Measurements from ENCODE around the gene PMFBP1. TPM values are rescaled to one million over a fixed set of nuclear protein-coding genes. Genes with fewer than 3 reads are reported as not detected.

Gene PMFBP1
- polyA plus RNA-seq, 1 donor = 1.5 TPM

GRCh38 chr16:72131036-72131435 lies 40.9 kb downstream of the PMFBP1 start:
- no peak for DNase-seq (ENCODE audit: low read depth)

GRCh38 chr16:72129976-72130656 lies 41.8 kb downstream of the PMFBP1 start:
- no peak for DNase-seq (ENCODE audit: low read depth)

GRCh38 chr16:72128701-72129100 lies 43.3 kb downstream of the PMFBP1 start:
- DNase-seq (ENCODE audit: low read depth) = no peak

- DNase-seq (ENCODE audit: low read depth) = no peak
Observed at GRCh38 chr16:72126429-72126765, 45.6 kb downstream of the PMFBP1 start.

GRCh38 chr16:72125635-72126428 lies 46.1 kb downstream of the PMFBP1 start:
- no peak for DNase-seq (ENCODE audit: low read depth)

GRCh38 chr16:72124761-72125634 lies 47.0 kb downstream of the PMFBP1 start:
- DNase-seq (ENCODE audit: low read depth) = peak; percentile 43

- DNase-seq (ENCODE audit: low read depth) = no peak
Observed at GRCh38 chr16:72124148-72124547, 47.8 kb downstream of the PMFBP1 start.

GRCh38 chr16:72123426-72123825 lies 48.5 kb downstream of the PMFBP1 start:
- DNase-seq (ENCODE audit: low read depth) = no peak

GRCh38 chr16:72122916-72123315 lies 49.0 kb downstream of the PMFBP1 start:
- no peak for DNase-seq (ENCODE audit: low read depth)

GRCh38 chr16:72122308-72122707 lies 49.6 kb downstream of the PMFBP1 start:
- no peak for DNase-seq (ENCODE audit: low read depth)

GRCh38 chr16:72120026-72120425 lies 51.9 kb downstream of the PMFBP1 start:
- DNase-seq (ENCODE audit: low read depth) = no peak

GRCh38 chr16:72113616-72113945 lies 58.4 kb downstream of the PMFBP1 start:
- DNase-seq (ENCODE audit: low read depth) = no peak

- DNase-seq (ENCODE audit: low read depth) = no peak
Observed at GRCh38 chr16:72112906-72113615, 58.9 kb downstream of the PMFBP1 start.

- no peak for DNase-seq (ENCODE audit: low read depth)
Observed at GRCh38 chr16:72112452-72112792, 59.5 kb downstream of the PMFBP1 start.

- no peak for DNase-seq (ENCODE audit: low read depth)
Observed at GRCh38 chr16:72111657-72112451, 60.1 kb downstream of the PMFBP1 start.

- no peak for DNase-seq (ENCODE audit: low read depth)
Observed at GRCh38 chr16:72110662-72111615, 61.0 kb downstream of the PMFBP1 start.

GRCh38 chr16:72109966-72110530 lies 61.9 kb downstream of the PMFBP1 start:
- DNase-seq (ENCODE audit: low read depth) = no peak

- DNase-seq (ENCODE audit: low read depth) = no peak
Observed at GRCh38 chr16:72109300-72109699, 62.7 kb downstream of the PMFBP1 start.

- DNase-seq (ENCODE audit: low read depth) = no peak
Observed at GRCh38 chr16:72108353-72109102, 63.4 kb downstream of the PMFBP1 start.
